GM23338 (cell line): ENCODE results near the gene CEACAM16. TPM values are rescaled to one million over a fixed set of nuclear protein-coding genes. Genes with fewer than 3 reads are reported as not detected.

Experiments used
- ATAC-seq: fragments of 200-7000 bp; cut with Tn5 transposase; 3 replicates; pipeline ENCODE4 v1.9.1; 2020
- DNase-seq: peaks from one replicate; pipeline ENCODE4 v3.0.0-alpha.2; 2015; ENCODE audit warnings: low spot score
- H2AFZ ChIP-seq: fragments of 200-600 bp; sonication (generic); 2 replicates; pipeline ENCODE4 v1.8.0; 2016; ENCODE audit warnings: antibody characterized with exemption, mild to moderate bottlenecking, moderate library complexity
- H3F3A ChIP-seq: fragments of 200-600 bp; sonication (generic); replicated peaks from 2 replicates; pipeline ENCODE4 v1.8.0; 2017; ENCODE audit warnings: antibody characterized with exemption, mixed run types, low read depth
- H3K27ac ChIP-seq: fragments of 200-600 bp; sonication (generic); 2 replicates; pipeline ENCODE4 v1.6.1; 2016; ENCODE audit warnings: low read depth
- H3K27me3 ChIP-seq: fragments of 200-600 bp; sonication (generic); 2 replicates; pipeline ENCODE4 v1.8.0; 2016; ENCODE audit warnings: mild to moderate bottlenecking, mixed run types, moderate library complexity; ENCODE audit not compliant: insufficient read depth
- H3K36me3 ChIP-seq: fragments of 200-600 bp; sonication (generic); 2 replicates; pipeline ENCODE4 v1.8.0; 2016; ENCODE audit warnings: mild to moderate bottlenecking; ENCODE audit not compliant: insufficient read depth
- H3K4me1 ChIP-seq: fragments of 200-600 bp; sonication (generic); 2 replicates; pipeline ENCODE4 v1.8.0; 2016; ENCODE audit warnings: mild to moderate bottlenecking, moderate library complexity; ENCODE audit not compliant: insufficient read depth
- H3K4me2 ChIP-seq: fragments of 200-600 bp; sonication (generic); 2 replicates; pipeline ENCODE4 v1.7.1; 2017; ENCODE audit warnings: mixed run types
- H3K4me3 ChIP-seq: fragments of 200-600 bp; sonication (generic); 2 replicates; pipeline ENCODE4 v1.6.1; 2016; ENCODE audit warnings: mixed run types
- H3K79me2 ChIP-seq: fragments of 200-600 bp; sonication (generic); replicated peaks from 2 replicates; pipeline ENCODE4 v1.8.0; 2017; ENCODE audit warnings: mild to moderate bottlenecking; ENCODE audit not compliant: insufficient read depth
- H3K9me2 ChIP-seq: fragments of 200-600 bp; sonication (generic); 2 replicates; pipeline ENCODE4 v1.8.0; 2017; ENCODE audit not compliant: insufficient read depth
- H4K20me1 ChIP-seq: fragments of 200-600 bp; sonication (generic); replicated peaks from 2 replicates; pipeline ENCODE4 v1.8.0; 2017; ENCODE audit warnings: mild to moderate bottlenecking; ENCODE audit not compliant: insufficient read depth
- H3K27ac Mint-ChIP-seq: 2 replicates; pipeline ENCODE4 v1.8.0; 2020; ENCODE audit warnings: inconsistent platforms, mild to moderate bottlenecking, moderate library complexity, mixed read lengths
- H3K27me3 Mint-ChIP-seq: 3 replicates; pipeline ENCODE4 v1.8.0; 2022; ENCODE audit warnings: low read depth, mild to moderate bottlenecking, moderate library complexity, mixed read lengths, inconsistent platforms; ENCODE audit not compliant: insufficient read depth, poor library complexity
- H3K36me3 Mint-ChIP-seq: 3 replicates; pipeline ENCODE4 v1.8.0; 2021; ENCODE audit warnings: low read depth, mild to moderate bottlenecking, inconsistent platforms, moderate library complexity, mixed read lengths
- H3K4me1 Mint-ChIP-seq: 3 replicates; pipeline ENCODE4 v1.8.0; 2020; ENCODE audit warnings: mild to moderate bottlenecking, inconsistent platforms, mixed read lengths
- H3K4me3 Mint-ChIP-seq: 3 replicates; pipeline ENCODE4 v1.8.0; 2021; ENCODE audit warnings: moderate library complexity, mild to moderate bottlenecking, inconsistent platforms, mixed read lengths
- H3K9me3 Mint-ChIP-seq: 3 replicates; pipeline ENCODE4 v1.8.0; 2020; ENCODE audit warnings: moderate library complexity, mild to moderate bottlenecking, inconsistent platforms, mixed read lengths
- CTCF ChIP-seq, 2 experiments: fragments of 200-600 bp in 1 of 2; sonication (generic) in 1 of 2; conservative IDR thresholded peaks; 2 replicates each; pipeline versions ENCODE4 v1.5.1 to v1.6.1; 2016 to 2017; ENCODE audit warnings: antibody characterized with exemption in 2 of 2, low read depth in 2 of 2, mild to moderate bottlenecking in 2 of 2, moderate library complexity in 1 of 2
- ETS1 ChIP-seq: IDR thresholded peaks from 2 replicates; pipeline ENCODE4 v1.6.1; 2016; ENCODE audit warnings: antibody characterized with exemption
- EZH2 ChIP-seq: fragments of 200-600 bp; sonication (generic); IDR thresholded peaks from one replicate; pipeline ENCODE4 v1.8.0; 2017; ENCODE audit warnings: antibody characterized with exemption, mild to moderate bottlenecking, low read depth; ENCODE audit not compliant: unreplicated experiment
- EZH2phosphoT487 ChIP-seq: fragments of 200-600 bp; sonication (generic); IDR thresholded peaks from one replicate; pipeline ENCODE4 v1.8.1; 2018; ENCODE audit warnings: antibody characterized with exemption; ENCODE audit not compliant: unreplicated experiment
- JUNB ChIP-seq: IDR thresholded peaks from one replicate; pipeline ENCODE4 v1.6.1; 2016; ENCODE audit warnings: antibody characterized with exemption; ENCODE audit not compliant: unreplicated experiment
- NANOG ChIP-seq: IDR thresholded peaks from 2 replicates; pipeline ENCODE4 v1.6.1; 2016; ENCODE audit warnings: antibody characterized with exemption, borderline replicate concordance
- POLR2AphosphoS5 ChIP-seq: IDR thresholded peaks from 2 replicates; pipeline ENCODE4 v1.6.1; 2016; ENCODE audit warnings: antibody characterized with exemption, low read depth
- REST ChIP-seq: IDR thresholded peaks from one replicate; pipeline ENCODE4 v1.6.1; 2018; ENCODE audit warnings: antibody characterized with exemption; ENCODE audit not compliant: unreplicated experiment
- STAT1 ChIP-seq: IDR thresholded peaks from one replicate; pipeline ENCODE4 v1.6.1; 2016; ENCODE audit warnings: antibody characterized with exemption; ENCODE audit not compliant: unreplicated experiment
- ZNF114 ChIP-seq: fragments of 250-450 bp; sonication (Bioruptor Pico); IDR thresholded peaks from 2 replicates; pipeline ENCODE4 v1.5.0; 2020; ENCODE audit warnings: mild to moderate bottlenecking, moderate library complexity
- polyA plus RNA-seq: library from polyadenylated mRNA; unstranded; fragments of >200 nt; fragmentation: Nextera tagmentation; extraction: Ambion mirVana; gene quantifications from 2 replicates; pipeline ENCODE4 v1.2.1, GENCODE V29; 2016
- total RNA-seq: library from RNA; depleted of rRNA; stranded (reverse); fragments of >200 nt; shearing (Covaris generic); gene quantifications from 2 replicates; pipeline ENCODE4 v1.2.3, GENCODE V29; 2014

Gene CEACAM16
- total and polyA plus RNA-seq, 2 experiments from 2014 or later, result not detected

GRCh38 chr19:44731622-44732021, 32.7 kb downstream of the CEACAM16 start (continued):
- TF ChIP-seq REST, result no peak
- TF ChIP-seq CTCF (conservative IDR thresholded peaks at IDR 0.05; ENCODE audit: low read depth in 2 of 2), result no peak
- no peak for TF ChIP-seq ETS1
- TF ChIP-seq EZH2phosphoT487, result no peak
- TF ChIP-seq ZNF114 (CRISPR knock-in tag), result no peak

GRCh38 chr19:44732235-44733014, 33.5 kb downstream of the CEACAM16 start:
- Histone ChIP-seq H3K4me1 (no peaks in the 10 kb centered on the region), H3K9me2 (no peaks in the 10 kb centered on the region), H3K4me2 (no peak overlapping the region), H3K36me3 (no peaks in the 10 kb centered on the region), H3K27ac (no peak overlapping the region), H3F3A (no peaks in the 10 kb centered on the region), H4K20me1 (no peaks in the 10 kb centered on the region), H3K79me2 (no peaks in the 10 kb centered on the region), H3K27me3 (no peaks in the 10 kb centered on the region), H2AFZ (no peak overlapping the region), H3K4me3 (no peak overlapping the region)
- Mint-ChIP-seq H3K27ac (no peak overlapping the region), H3K36me3 (no peaks in the 10 kb centered on the region), H3K4me3 (no peak overlapping the region), H3K4me1 (no peaks in the 10 kb centered on the region), H3K27me3 (peaks cover 8% of the 10 kb centered on the region), H3K9me3 (no peaks in the 10 kb centered on the region)
- no peak for DNase-seq
- ATAC-seq, result no peak
- no peak for TF ChIP-seq POLR2AphosphoS5
- no peak for TF ChIP-seq NANOG
- no peak for TF ChIP-seq ZNF114 (CRISPR knock-in tag)
- TF ChIP-seq CTCF (conservative IDR thresholded peaks at IDR 0.05; ENCODE audit: low read depth in 2 of 2), result no peak
- TF ChIP-seq JUNB, result no peak
- TF ChIP-seq EZH2, result no peak
- TF ChIP-seq REST, result no peak
- TF ChIP-seq STAT1, result no peak
